GM12878 (cell line): ENCODE results near the gene DGLUCY. TPM values are rescaled to one million over a fixed set of nuclear protein-coding genes. Genes with fewer than 3 reads are reported as not detected.
A peak's percentile ranks its signal among the peaks of the same experiment; 100 is the strongest.

Experiments
- ATAC-seq: fragments of 200-7000 bp; cut with Tn5 transposase; 3 replicates; pipeline ENCODE4 v1.9.1; 2020; ENCODE audit warnings: mild to moderate bottlenecking, moderate library complexity
- BruUV-seq: library from RNA; stranded (reverse); fragments of 400-500 nt; replicated peaks from 2 replicates; lab custom pipeline; 2021; lab: Mats Ljungman, UMichigan
- CTCF ChIA-PET: fragments of 300-600 bp; sonication (Branson Sonifier 250); formaldehyde crosslinking; extraction: SDS; loops from one replicate; lab custom pipeline; 2021; ENCODE audit warnings: inconsistent platforms; lab: Yijun Ruan, JAX
- POLR2A ChIA-PET: fragments of 350-600 bp; formaldehyde crosslinking; extraction: SDS; loops from one replicate; lab custom pipeline; 2021; ENCODE audit warnings: inconsistent platforms; lab: Charles Lee
- RAD21 ChIA-PET: fragments of 300-600 bp; sonication (Branson Sonifier 250); formaldehyde crosslinking; loops from one replicate; lab custom pipeline; 2023; ENCODE audit warnings: antibody characterized with exemption; ENCODE audit not compliant: unreplicated experiment; lab: Charles Lee
- SMC1A ChIA-PET: fragments of 300-600 bp; sonication (Branson Sonifier 250); formaldehyde crosslinking; loops from one replicate; lab custom pipeline; 2023; ENCODE audit not compliant: unreplicated experiment, uncharacterized antibody; lab: Charles Lee
- DNase-seq: peaks from one replicate; pipeline ENCODE4 v3.0.0-alpha.2; 2011; ENCODE audit warnings: low read depth, low spot score
- FAIRE-seq: peaks from 3 replicates; lab custom pipeline; 2011; peaks lifted over from hg19 to GRCh38; lab: Jason Lieb, UNC
- H2AFZ ChIP-seq: 2 replicates; pipeline ENCODE4 v1.6.0; 2011; ENCODE audit warnings: low read depth, low read length, control low read depth; ENCODE audit not compliant: control insufficient read depth
- H3K27ac ChIP-seq: 2 replicates; pipeline ENCODE4 v1.5.1; 2011; ENCODE audit warnings: control low read depth; ENCODE audit not compliant: control insufficient read depth, insufficient read depth
- H3K27me3 ChIP-seq, 2 experiments: replicated peaks in 1 of 2; 2 replicates each; pipeline versions ENCODE4 v1.6.0 to v1.6.1; 2011; ENCODE audit warnings: low read length in 1 of 2; ENCODE audit not compliant: control insufficient read depth in 2 of 2, insufficient read depth in 2 of 2
- H3K36me3 ChIP-seq, 2 experiments: 2 replicates each; pipeline ENCODE4 v1.5.1; 2011; ENCODE audit warnings: low read length in 1 of 2; ENCODE audit not compliant: control insufficient read depth in 2 of 2, insufficient read depth in 2 of 2
- H3K4me1 ChIP-seq: 2 replicates; pipeline ENCODE4 v1.6.1; 2011; ENCODE audit warnings: mild to moderate bottlenecking, low read length, moderate library complexity, mixed read lengths; ENCODE audit not compliant: control insufficient read depth, insufficient read depth
- H3K4me2 ChIP-seq: 2 replicates; pipeline ENCODE4 v1.6.0; 2011; ENCODE audit warnings: control low read depth; ENCODE audit not compliant: control insufficient read depth, insufficient read depth
- H3K4me3 ChIP-seq: fragments of 200-600 bp; sonication (generic); 2 replicates; pipeline ENCODE4 v1.5.1; 2016
- H3K79me2 ChIP-seq: 2 replicates; pipeline ENCODE4 v1.6.0; 2011; ENCODE audit warnings: low read length; ENCODE audit not compliant: control insufficient read depth, insufficient read depth
- H3K9ac ChIP-seq: 2 replicates; pipeline ENCODE4 v1.8.0; 2011; ENCODE audit warnings: low read length, control low read depth, mixed read lengths; ENCODE audit not compliant: control insufficient read depth, insufficient read depth
- H3K9me3 ChIP-seq: replicated peaks from 3 replicates; pipeline ENCODE4 v1.5.1; 2011; ENCODE audit warnings: mild to moderate bottlenecking, low read length; ENCODE audit not compliant: control insufficient read depth, insufficient read depth
- H4K20me1 ChIP-seq: 2 replicates; pipeline ENCODE4 v1.6.0; 2011; ENCODE audit not compliant: control insufficient read depth, insufficient read depth
- BHLHE40 ChIP-seq, 2 experiments: fragments of 450-650 bp in 1 of 2; IDR thresholded peaks; 2 replicates each; pipeline ENCODE4 v1.6.1; 2011 to 2017; ENCODE audit warnings: low read depth in 2 of 2, borderline replicate concordance in 1 of 2, improper control_type of control experiment in 1 of 2, low read length in 1 of 2, mild to moderate bottlenecking in 1 of 2
- DPF2 ChIP-seq: fragments of 450-650 bp; IDR thresholded peaks from 2 replicates; pipeline ENCODE4 v1.6.1; 2017; ENCODE audit warnings: mild to moderate bottlenecking
- EGR1 ChIP-seq, 2 experiments: IDR thresholded peaks; 1 replicate in 1 of 2; 2 replicates in 1 of 2; pipeline ENCODE4 v1.6.1; 2011 to 2012; ENCODE audit warnings: low read depth in 2 of 2, low read length in 2 of 2, borderline replicate concordance in 1 of 2, mild to moderate bottlenecking in 1 of 2, moderate library complexity in 1 of 2
- ELK1 ChIP-seq: IDR thresholded peaks from 2 replicates; pipeline ENCODE4 v1.6.1; 2012; ENCODE audit warnings: low read depth, low read length, improper control_type of control experiment
- ETV6 ChIP-seq, 2 experiments: fragments of 450-650 bp in 1 of 2; IDR thresholded peaks in 1 of 2; conservative IDR thresholded peaks in 1 of 2; 2 replicates each; pipeline ENCODE4 v1.6.1; 2014; ENCODE audit warnings: antibody characterized with exemption in 1 of 2, borderline replicate concordance in 1 of 2, low read depth in 1 of 2, mild to moderate bottlenecking in 1 of 2, moderate library complexity in 1 of 2
- HDGF ChIP-seq: fragments of 450-650 bp; IDR thresholded peaks from 2 replicates; pipeline ENCODE4 v1.6.1; 2016; ENCODE audit warnings: antibody characterized with exemption
- IKZF1 ChIP-seq: fragments of 450-650 bp; conservative IDR thresholded peaks from 2 replicates; pipeline ENCODE4 v1.6.1; 2017; ENCODE audit warnings: antibody characterized with exemption, mild to moderate bottlenecking
- IKZF2 ChIP-seq, 2 experiments: fragments of 450-650 bp; IDR thresholded peaks; 2 replicates each; pipeline ENCODE4 v1.6.1; 2017; ENCODE audit warnings: mild to moderate bottlenecking in 2 of 2, moderate library complexity in 2 of 2
- IRF5 ChIP-seq: fragments of 450-650 bp; IDR thresholded peaks from 2 replicates; pipeline ENCODE4 v1.6.1; 2017; ENCODE audit warnings: borderline replicate concordance
- NR2F1 ChIP-seq: fragments of 450-650 bp; conservative IDR thresholded peaks from 2 replicates; pipeline ENCODE4 v1.6.1; 2017; ENCODE audit warnings: mild to moderate bottlenecking
- POLR2A ChIP-seq: IDR thresholded peaks from 2 replicates; pipeline ENCODE4 v1.6.1; 2011; ENCODE audit warnings: low read depth, mild to moderate bottlenecking, low read length
- RBBP5 ChIP-seq: fragments of 200-600 bp; sonication (generic); conservative IDR thresholded peaks from 2 replicates; pipeline ENCODE4 v1.6.1; 2016
- RUNX3 ChIP-seq: IDR thresholded peaks from 2 replicates; pipeline ENCODE4 v1.6.1; 2012; ENCODE audit warnings: low read length, inconsistent platforms
- TAF1 ChIP-seq: IDR thresholded peaks from 2 replicates; pipeline ENCODE4 v1.6.1; 2011; ENCODE audit warnings: mild to moderate bottlenecking, low read depth, low read length, borderline replicate concordance
- ZNF687 ChIP-seq: fragments of 450-650 bp; IDR thresholded peaks from 2 replicates; pipeline ENCODE4 v1.6.1; 2017; ENCODE audit warnings: mild to moderate bottlenecking, moderate library complexity
- ZSCAN29 ChIP-seq: fragments of 450-650 bp; IDR thresholded peaks from 2 replicates; pipeline ENCODE4 v1.6.1; 2017; ENCODE audit warnings: mild to moderate bottlenecking, moderate library complexity
- WGBS: methylation state at CpG from one replicate; pipeline ENCODE4 v1.1.6; 2016; ENCODE audit warnings: low lambda C conversion rate; ENCODE audit not compliant: insufficient replicate concordance, insufficient coverage; ENCODE audit errors: missing lambda C conversion rate; 5-methylcytosine and 5-hydroxymethylcytosine counted together
- in situ Hi-C: fragments of 300-500 bp; cut with MboI; formaldehyde crosslinking; loops from 9 replicates; pipeline ENCODE4 v1.14.3; 2018; ENCODE audit warnings: mixed read lengths
- intact Hi-C: fragments of 100-400 bp; cut with micrococcal nuclease; formaldehyde crosslinking; loops from one replicate; pipeline ENCODE4 v1.14.2; 2022; ENCODE audit not compliant: unreplicated experiment
- polyA plus RNA-seq, 11 experiments: library from polyadenylated mRNA; depleted of rRNA in 4 of 11; unstranded in 6 of 11; stranded (reverse) in 5 of 11; fragments of >200 nt; fragmentation: Nextera tagmentation in 4 of 11; fragmentation: Illumina TruSeq in 1 of 11; extraction: Ambion mirVana in 4 of 11; extraction: Trizol in 1 of 11; gene quantifications; 1 replicate in 1 of 11; 2 replicates in 10 of 11; pipeline versions ENCODE4 v1.2.1 to v1.2.3, GENCODE V29; 2011 to 2016; ENCODE audit warnings: inconsistent platforms in 2 of 11, missing spikeins in 2 of 11, low read depth in 1 of 11
- total RNA-seq, 4 experiments: library from RNA; depleted of rRNA in 3 of 4; stranded (reverse); fragments of >200 nt in 3 of 4; fragmentation: Illumina TruSeq in 1 of 4; extraction: Trizol in 1 of 4; gene quantifications; 2 replicates each; pipeline versions ENCODE4 v1.2.1 to v1.2.3, GENCODE V29; 2013 to 2021

The DGLUCY gene
- total and polyA plus RNA-seq, 10 of the 15 experiments (the other 5 are each of a cell fraction or from before 2014, with no cell fraction given) = 15.0 to 70.3 (median 55.1) TPM

GRCh38 chr14:91252871-91253794, 139.3 kb downstream of the DGLUCY start:
- H3K79me2 ChIP-seq = no peaks in the 10 kb centered on the region
- CTCF ChIA-PET = interaction anchor here (1.1 to 2.3 kb wide), 5 partner anchors 10 to 168 kb away, joined by 4 to 19 read pairs (median 5); partner anchors contain the start of gene GPR68
- POLR2A ChIA-PET = interaction anchor here (0.6 to 1.5 kb wide), 5 partner anchors 10 to 348 kb away, joined by 3 to 5 read pairs (median 3); no protein-coding TSS in a partner anchor
- no peak overlapping the region for H3K27ac ChIP-seq
- no peaks in the 10 kb centered on the region for H3K36me3 ChIP-seq
- WGBS = 5% methylated on average over 60 of the region's 95 CpGs
- peak overlapping the region; percentile 66 for H3K4me3 ChIP-seq
- peaks cover 39% of the 10 kb centered on the region for H3K4me1 ChIP-seq
- in situ Hi-C loops = no loop called here
- peak overlapping the region; percentile 95 for H3K4me2 ChIP-seq
- intact Hi-C loops = no loop called here
- no peaks in the 10 kb centered on the region for H3K27me3 ChIP-seq
- no peak for DNase-seq
- H4K20me1 ChIP-seq = no peaks in the 10 kb centered on the region
- peak overlapping the region; percentile 56 for H3K9ac ChIP-seq
- RAD21 ChIA-PET = interaction anchor here (1.2 to 4.0 kb wide), 4 partner anchors 11 to 163 kb away, joined by 4 to 31 read pairs (median 12); no protein-coding TSS in a partner anchor
- ATAC-seq = peak; percentile 22
- FAIRE-seq = no peak
- H3K9me3 ChIP-seq = no peaks in the 10 kb centered on the region
- peak overlapping the region; percentile 56 for H2AFZ ChIP-seq
- SMC1A ChIA-PET = interaction anchor here (0.6 to 5.4 kb wide), 10 partner anchors 11 to 80 kb away, joined by 3 to 81 read pairs (median 4); partner anchors contain the start of gene GPR68
- BruUV-seq = no TSS peak
- TF ChIP-seq ZSCAN29 = 0 out of 2 replicates have a peak, but pooled peaks have one; percentile 48
- TF ChIP-seq POLR2A = peak; percentile 12; the same call in 1 of the 2 replicates
- TF ChIP-seq EGR1 (IDR thresholded peaks at IDR 0.05; ENCODE audit: borderline replicate concordance in 1 of 2, low read depth in 2 of 2, low read length in 2 of 2) = peak in 1 of 2 experiments; percentile 81; a peak in 2 of 3 replicates
- 0 out of 2 replicates have a peak, but pooled peaks have one; percentile 21 for TF ChIP-seq TAF1
- TF ChIP-seq HDGF = no peak
- TF ChIP-seq ELK1 = no peak
- 0 out of 4 replicates have a peak, but pooled peaks of 1 of the 2 experiments have one; percentile 6 for TF ChIP-seq ETV6 (conservative IDR thresholded peaks at IDR 0.05 in 1 of 2, IDR thresholded peaks at IDR 0.05 in 1 of 2; ENCODE audit: borderline replicate concordance in 1 of 2, low read depth in 1 of 2)
- no peak for TF ChIP-seq ZNF687
- peak in 1 of 2 experiments; percentile 61; a peak in 2 of 4 replicates for TF ChIP-seq BHLHE40 (IDR thresholded peaks at IDR 0.05; ENCODE audit: borderline replicate concordance in 1 of 2, low read depth in 2 of 2, low read length in 1 of 2)
- TF ChIP-seq IRF5 = no peak
- TF ChIP-seq DPF2 = 0 out of 2 replicates have a peak, but pooled peaks have one; percentile 66
- no peak for TF ChIP-seq RBBP5
- TF ChIP-seq IKZF1 = peak; percentile 64
- TF ChIP-seq IKZF2 (IDR thresholded peaks at IDR 0.05) = no peak
- TF ChIP-seq RUNX3 = peak; percentile 50; the same call in 1 of the 2 replicates
- TF ChIP-seq NR2F1 = 0 out of 2 replicates have a peak, but pooled peaks have one; percentile 31
